ENCODE measurements around the gene PHLDB3.
"Not testable (repeated sequence)": the region's sequence is repeated elsewhere in the genome, so short reads cannot be mapped to it uniquely, and the experiment has no call there.

PHLDB3 gene

DNA sequence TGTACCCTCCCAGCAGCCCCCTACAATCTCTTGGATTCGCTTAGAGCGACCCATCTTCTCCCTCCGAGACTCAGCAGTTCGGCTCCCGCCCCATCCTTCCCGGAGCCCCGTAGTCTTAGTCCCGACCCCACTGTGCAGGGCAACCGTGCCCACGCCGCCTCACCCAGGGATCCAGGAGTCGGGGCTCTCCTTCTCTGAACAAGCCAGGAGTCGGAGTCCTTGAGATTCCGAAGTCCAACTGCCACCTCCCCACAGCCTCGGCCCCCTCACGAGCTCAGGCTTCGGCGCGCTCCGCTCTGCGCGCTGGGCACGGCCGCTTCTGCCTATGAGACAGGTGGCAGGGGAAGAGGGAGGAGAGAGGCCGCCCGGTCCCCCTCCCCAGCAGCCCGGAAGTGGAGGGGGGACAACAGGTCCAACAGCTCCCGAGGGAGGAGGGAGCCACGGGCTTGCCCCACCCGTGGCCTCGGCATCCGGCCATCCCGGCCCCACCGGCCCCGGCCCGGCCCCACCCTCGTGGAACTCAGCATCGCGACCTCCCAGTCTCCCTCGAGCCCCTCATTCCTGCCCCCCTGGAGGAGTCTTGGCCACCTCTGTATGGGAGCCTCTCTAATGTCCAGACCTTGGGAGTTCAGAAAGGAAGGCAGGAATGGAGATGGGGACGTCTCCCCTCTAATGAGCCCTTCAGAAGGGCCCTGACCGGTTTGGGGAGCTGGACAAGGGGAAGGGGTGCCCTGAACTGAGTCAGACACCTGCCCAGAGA is at the start of gene PHLDB3:
PHLDB3 (minus strand) TSS at position 321 of the 760 bp plus-strand sequence. CDS start 628 bp downstream, outside the sequence.
- FAIRE-seq, result no peak

DNA sequence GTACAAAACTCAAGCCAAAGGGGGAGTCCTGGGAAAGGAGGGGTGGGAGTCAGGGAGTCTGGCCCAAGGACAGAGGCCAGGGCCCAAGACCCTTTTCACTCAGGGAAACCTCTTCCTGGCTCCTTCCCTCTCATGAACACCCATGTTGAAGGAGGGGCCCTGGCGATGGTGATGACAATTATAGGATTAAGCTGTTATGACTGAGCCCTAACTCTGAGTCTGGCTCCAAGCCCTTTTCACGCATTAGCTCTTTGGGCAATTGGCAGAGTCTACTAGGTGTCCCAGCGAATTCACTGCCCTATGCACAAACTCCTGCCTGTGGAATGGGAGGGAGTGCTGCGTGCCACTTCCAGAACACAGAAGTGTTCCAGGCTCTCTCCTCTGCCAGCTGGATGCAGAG is 49.1 kb upstream of the PHLDB3 start:
- DNase-seq (ENCODE audit: low spot score) (no peak), FAIRE-seq (no peak)

More for the DNA sequence above, at the start of gene PHLDB3:
- DNase-seq (ENCODE audit: low spot score), result peak; percentile 45

DNA sequence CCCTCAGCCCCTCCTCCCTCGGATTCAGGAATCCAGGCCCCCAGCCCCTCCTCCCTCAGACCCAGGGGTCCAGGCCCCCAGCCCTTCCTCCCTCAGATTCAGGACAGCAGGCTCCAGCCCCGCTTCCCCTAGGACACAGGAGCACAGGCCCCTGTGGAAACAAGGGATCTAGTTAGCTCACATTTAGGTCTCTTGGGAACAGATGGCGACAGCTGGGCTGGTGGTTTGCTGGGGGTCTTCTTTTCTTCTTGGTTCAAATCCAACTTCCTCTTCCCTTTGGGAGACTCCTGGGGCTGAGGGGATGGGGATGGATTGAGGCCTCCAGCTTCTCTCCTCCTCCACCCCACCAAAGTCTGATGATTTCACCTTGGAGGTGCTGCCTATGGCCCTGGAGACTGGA is 48.1 kb upstream of the PHLDB3 start:
- FAIRE-seq, result no peak
- DNase-seq (ENCODE audit: low spot score), result no peak

DNA sequence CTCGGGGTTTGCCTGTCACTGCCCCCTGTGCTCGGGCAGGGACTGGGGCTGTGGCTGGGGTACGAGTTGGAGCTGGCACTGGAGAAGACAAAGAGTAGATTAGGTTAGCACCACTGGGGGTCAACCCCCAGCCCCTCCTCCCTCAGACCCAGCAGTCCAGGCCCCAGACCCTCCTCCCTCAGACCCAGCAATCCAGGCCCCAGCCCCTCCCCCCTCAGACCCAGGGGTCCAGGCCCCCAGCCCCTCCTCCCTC is 47.6 kb upstream of the PHLDB3 start:
- DNase-seq (ENCODE audit: low spot score) (no peak), FAIRE-seq (no peak)

DNA sequence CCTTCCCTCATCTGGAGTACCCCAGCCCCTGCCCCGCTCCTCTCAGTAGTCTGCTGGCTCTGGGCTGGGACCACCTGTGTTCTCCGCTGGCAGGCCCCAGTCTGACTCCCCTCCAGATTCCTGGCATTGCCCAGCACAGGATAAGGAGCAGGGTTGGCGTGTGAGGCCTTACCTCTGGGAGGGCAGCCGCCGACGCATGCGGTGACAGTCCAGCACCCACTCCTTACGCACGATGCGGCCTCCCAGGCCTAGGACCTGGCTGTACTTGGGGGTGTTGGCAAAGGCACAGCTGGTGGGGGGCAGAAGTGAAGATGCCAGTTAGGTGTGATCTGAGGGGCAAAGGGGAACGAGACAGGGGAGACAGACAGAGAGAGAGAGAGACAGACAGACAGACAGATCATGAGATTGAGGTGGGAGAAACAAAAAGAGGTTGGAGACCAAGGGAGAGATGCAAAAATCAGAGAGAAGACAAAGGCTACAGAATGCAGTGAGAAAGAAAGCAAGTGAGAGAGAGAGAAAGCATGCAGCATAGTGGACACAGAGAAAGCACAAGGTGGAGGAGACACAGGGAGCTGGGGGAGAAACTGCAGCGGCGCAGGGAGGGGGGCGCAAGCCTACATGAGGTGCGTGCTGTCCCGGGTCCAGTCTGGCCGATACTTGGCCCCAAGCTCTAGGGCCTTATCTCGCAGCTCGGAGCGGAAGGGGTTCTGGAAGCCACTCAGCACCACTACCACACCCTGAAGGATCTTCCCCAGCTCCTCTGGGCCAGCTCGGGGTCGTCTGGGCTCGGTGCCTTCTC is 47.1 kb upstream of the PHLDB3 start:
- no peak for FAIRE-seq
- DNase-seq (ENCODE audit: low spot score), result no peak

DNA sequence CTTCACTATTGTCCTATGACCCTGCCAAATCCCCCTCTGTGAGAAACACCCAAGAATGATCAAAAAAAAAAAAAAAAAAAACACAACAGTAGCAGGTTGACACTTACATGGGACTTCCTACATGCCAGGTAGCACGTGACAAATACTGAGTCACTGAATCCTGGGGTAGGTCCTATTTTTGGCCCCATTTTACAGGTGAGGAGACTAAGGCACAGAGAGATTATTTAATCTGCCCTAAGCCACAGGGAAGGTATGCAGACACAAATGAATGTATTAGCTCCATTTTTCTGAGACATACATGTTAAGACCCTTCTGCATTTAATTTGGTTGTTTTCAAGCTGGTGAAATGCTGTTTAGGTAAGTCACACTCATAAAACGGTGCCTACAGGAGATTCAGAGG is 44.2 kb upstream of the PHLDB3 start:
- DNase-seq (ENCODE audit: low spot score), result no peak
- FAIRE-seq, result no peak

DNA sequence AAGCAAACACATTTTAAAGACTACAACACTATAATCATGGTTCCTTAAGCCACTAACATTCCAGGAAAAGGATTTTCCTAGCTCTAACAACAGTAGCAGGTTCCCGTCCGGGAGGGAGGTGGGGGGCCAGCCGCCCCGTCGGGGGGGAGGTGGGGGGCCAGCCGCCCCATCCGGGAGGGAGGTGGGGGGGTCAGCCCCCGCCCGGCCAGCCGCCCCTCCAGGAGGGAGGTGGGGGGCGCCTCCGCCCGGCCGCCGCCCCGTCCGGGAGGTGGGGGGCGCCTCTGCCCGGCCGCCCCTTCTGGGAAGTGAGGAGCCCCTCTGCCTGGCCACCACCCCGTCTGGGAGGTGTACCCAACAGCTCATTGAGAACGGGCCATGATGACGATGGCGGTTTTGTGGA is 43.4 kb upstream of the PHLDB3 start:
- DNase-seq (ENCODE audit: low spot score); FAIRE-seq: not testable (repeated sequence)

DNA sequence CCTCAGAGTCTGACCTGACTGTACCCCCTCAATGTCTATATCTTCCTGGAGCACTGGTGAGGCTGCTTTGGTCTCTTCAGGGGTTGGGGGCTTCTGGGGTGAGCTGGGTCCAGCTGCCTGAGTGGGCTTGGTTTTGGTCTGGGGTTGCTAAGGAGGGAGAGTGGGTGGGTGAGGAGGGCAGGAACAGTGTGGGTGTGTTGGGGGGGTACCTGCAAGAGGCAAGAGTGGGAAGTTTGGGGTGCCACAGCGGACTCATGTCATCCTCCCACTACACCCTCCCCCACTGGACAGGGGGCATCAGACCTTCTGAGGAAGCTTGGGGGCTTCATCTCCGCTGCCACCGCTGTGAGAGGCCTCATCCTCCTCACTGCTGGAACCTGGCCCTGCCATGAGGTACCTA is 42.0 kb upstream of the PHLDB3 start:
- FAIRE-seq, result no peak
- no peak for DNase-seq (ENCODE audit: low spot score)

DNA sequence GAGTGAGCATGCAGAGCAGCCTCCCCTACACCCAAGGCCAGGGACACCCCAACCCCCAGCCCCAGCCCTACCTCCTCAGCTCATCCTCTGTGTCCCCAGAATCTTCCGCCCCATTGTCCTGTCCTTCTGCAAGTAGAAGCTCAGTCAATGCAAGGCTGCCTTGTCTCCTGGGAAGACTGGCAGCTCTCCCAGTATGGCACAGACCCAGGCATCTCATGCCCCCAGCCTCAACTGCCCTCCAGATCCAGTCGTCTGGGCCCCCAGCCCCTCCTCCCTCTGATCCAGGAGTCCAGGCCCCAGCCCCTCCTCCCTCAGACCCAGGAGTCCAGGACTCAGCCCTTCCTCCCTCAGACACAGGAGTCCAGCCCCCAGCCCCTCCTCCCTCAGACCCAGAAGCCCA is 41.4 kb upstream of the PHLDB3 start:
- FAIRE-seq (no peak), DNase-seq (ENCODE audit: low spot score) (no peak)

DNA sequence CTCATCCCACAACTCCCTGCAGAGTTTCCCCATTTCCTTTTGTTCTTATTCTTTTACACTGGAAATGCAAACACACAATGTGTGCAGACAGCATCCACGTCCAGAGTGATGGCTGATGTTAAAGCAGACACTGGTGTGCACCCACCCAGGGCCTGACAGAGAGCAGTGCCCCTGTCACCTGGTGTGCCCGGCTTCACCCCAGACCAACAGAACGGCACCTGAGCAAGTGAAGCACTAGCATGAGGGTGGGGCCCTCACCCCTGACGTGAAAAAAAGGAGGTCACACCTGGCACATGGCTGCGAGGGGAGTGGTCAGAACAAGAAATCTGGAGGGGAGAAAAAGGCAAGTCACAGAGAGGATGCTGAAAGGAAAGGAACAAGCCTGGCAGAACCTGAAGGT is 40.7 kb upstream of the PHLDB3 start:
- FAIRE-seq, result no peak

DNA sequence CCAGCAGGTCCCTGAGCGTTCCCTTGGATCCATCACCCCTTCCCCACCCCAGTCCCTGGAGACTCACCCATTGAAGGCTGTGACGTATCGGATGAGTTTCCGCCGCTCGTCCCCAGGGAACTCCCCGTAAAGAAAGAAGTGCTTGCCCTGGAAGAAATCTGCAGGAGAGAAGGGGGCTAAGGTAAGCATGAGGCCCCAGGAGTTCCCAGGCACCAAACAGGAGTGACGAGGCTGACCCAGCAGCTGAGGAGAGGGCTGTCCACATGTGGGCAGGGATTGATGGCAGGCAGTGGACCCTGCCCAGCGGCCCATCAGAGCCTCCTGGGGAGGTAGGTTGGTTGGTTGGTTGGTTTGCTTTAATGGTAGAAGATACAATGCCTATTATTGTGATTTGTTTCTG is 39.5 kb upstream of the PHLDB3 start:
- DNase-seq (ENCODE audit: low spot score), result no peak
- FAIRE-seq, result no peak

More for the DNA sequence above, 40.7 kb upstream of the PHLDB3 start:
- no peak for DNase-seq (ENCODE audit: low spot score)

DNA sequence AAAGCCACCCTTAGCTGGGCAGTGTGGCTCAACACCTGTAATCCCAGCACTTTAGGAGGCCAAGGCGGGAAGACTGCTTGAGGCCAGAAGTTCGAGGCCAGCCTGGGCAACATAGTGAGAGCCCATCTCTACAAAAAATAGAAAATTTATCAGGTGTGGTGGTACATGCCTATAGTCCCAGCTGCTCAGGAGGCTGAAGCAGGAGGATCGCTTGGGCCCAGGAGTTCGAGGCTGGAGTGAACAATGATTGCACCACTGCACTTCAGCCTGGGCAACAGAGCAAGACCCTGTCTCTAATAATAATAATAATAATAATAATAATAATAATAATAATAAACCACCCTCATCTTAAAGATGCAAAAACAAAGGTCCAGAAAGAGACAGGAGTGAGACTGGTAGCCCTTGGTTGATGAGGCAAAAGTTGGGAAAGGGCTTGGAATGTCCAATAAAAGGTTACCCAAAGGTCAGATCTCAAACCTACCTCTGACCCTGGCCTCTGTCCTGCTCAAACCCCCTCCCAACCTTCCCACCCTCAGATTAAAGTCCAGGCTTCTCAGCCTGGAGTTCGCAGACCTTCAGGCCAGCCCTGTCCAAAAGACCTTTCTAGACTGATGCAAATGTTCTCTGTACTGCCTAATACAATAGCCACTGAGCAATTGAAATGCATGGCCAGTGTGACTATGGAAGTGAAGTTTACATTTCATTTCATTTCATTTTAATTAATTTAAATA is 37.5 kb upstream of the PHLDB3 start:
- DNase-seq (ENCODE audit: low spot score), result no peak
- FAIRE-seq, result no peak

DNA sequence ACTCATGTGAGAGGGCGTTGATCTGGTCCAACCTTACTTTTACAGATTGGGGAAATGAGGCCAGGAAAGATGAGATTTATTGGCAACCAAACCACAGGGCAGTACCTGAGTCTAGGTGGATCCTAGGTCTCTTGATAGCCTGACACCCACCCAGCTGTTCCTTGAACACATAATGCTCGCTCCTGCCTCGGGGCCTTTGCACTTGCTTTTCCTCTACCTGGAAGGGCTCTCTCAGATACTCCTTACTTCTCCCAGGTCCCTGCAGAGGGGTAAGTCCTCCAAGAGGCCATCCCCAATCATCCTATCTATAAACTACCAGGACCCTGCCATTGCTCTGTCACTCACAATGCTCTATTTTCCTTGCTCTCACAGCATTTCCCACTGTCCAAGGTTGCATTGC is 35.8 kb upstream of the PHLDB3 start:
- no peak for DNase-seq (ENCODE audit: low spot score)
- FAIRE-seq, result no peak

DNA sequence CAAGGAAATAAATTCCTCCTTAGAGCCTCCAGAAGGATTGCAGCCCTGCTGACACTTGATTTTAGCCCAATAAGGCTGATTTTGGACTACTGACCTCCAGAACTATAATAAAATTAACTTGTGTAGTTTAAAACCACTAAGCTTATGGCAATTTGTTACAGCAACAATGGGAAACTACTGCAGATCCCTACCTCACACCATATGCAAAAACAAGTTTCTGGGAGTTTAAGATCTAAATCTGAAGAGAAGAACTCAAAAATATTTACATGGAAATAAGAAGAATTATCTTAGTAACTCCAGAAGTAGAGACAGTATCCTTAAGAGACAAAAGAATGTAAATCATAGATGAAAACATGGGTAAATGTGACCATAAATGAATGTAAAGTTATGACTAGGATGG is 34.4 kb upstream of the PHLDB3 start:
- FAIRE-seq, result no peak

DNA sequence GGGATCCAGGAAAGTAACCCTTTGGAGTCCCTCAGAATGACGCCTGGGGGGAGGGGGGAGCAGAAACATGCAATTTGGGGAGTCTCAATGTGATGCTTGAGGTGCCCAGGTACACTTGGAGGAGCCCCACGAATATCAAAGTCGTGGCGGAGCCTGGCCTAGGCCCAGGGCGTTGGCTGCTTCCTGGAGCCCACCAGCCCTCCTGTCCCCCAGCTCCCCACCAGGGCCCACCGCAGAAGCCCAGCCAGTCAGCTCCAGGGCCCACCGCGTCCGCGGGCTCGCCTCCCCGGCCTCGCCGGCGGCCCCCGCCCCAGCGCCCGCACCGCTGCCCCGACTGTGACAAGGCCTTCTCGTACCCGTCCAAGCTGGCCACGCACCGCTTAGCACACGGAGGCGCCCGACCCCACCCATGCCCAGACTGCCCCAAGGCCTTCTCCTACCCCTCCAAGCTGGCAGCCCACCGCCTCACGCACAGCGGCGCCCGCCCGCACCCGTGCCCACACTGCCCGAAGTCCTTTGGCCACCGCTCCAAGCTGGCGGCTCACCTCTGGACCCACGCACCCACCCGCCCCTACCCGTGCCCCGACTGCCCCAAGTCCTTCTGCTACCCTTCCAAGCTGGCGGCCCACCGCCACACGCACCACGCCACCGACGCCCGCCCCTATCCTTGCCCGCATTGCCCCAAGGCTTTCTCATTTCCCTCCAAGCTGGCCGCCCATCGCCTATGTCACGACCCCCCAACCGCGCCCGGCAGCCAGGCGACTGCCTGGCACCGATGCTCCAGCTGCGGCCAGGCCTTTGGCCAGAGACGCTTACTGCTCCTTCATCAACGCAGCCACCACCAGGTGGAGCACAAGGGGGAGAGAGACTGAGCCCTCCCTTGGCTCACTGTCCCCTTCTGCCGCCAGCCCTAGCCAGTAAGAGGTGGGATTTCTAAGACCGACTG is 30.5 kb upstream of the PHLDB3 start:
- FAIRE-seq (no peak), DNase-seq (ENCODE audit: low spot score) (no peak)

More for the DNA sequence above, 34.4 kb upstream of the PHLDB3 start:
- no peak for DNase-seq (ENCODE audit: low spot score)

DNA sequence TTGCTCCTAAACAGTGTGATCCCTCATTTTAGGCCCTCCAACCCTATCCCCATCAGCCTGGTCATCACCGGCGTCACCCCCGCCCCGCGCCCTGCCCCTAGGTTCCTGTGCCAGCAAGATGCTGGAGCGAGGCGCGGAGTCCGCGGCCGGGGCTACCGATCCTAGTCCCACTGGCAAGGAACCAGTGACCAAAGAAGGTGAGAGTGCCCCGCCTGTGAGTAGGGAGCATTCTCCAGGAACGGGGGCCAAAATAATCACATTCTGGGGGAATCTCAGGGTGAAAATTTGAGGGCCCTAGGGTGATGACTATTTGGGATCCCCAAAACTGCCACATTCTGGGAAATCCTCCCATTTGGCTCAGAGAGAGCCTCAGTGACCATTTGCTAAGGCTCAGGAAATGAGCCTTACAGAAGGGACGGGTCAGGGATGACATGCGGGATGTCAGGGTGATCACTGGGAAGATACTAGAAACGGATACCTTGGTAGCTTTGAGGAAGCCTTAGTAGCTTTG is 29.8 kb upstream of the PHLDB3 start:
- no peak for DNase-seq (ENCODE audit: low spot score)
- FAIRE-seq, result no peak

DNA sequence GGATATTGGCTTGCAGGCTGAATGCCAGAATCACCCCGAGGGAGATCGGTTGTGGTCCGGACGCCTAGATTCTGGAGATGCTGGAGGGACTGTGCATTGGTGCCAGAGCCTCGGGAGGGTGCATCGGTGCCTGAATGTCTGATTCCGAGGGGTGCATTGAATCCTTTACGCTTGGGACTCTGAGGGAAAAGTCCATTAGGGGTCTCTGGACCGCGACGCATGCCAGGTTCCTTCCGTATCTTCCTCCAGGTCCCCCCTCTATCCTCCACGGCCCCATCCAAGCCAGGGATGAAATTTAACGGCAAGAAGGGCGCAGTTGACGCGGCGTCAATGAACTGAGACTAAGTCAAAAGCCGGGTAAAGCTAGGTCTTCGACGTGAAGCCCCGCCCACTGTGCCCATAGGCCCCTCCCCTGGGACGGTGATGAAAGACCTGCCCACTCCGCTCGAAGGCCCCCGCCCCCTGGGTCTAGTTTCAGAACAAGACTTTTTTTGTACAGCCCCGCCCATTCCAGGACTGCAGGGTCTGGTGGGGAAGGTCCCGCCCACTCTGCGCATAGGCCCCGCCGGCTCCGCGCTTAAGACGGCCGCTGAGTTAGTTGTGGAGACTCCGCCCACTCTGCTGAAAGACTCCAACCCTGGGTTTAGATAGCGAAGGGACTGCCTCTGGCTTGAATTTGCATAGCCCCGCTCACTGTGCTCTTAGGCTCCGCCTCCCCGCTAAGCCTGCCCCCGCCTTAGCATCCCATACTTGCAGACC is 29.2 kb upstream of the PHLDB3 start:
- DNase-seq (ENCODE audit: low spot score), result peak; percentile 49
- FAIRE-seq, result no peak

DNA sequence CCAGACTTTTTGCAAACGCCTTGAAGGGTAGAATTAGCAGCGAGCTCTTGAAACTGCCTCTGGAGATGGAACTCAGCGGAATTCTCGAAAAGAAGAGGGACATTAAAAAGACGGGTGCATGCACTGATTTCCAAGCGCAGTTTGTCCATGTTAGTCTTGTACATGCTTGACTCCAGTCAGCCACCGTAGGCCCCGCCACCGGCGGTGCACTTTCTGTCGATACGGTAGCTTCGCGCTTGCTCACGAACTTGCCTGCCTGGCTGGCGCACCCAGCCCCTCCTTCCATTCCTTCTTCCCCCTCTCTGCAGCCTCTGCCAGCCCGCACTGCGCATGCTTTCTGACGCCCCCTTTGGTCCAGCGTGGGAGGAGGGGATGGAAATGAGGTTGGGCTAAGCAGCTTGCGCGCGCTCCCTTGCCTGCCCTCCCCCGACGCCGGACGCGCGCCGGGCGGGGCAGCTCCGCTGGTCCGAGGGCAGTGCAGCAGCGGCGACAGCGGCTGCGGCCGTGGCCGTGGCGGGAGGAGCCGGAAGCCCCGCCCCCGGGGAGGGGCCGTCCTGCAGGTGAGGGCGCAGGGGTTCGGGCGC is 28.5 kb upstream of the PHLDB3 start, which contains the start of gene ZNF575:
ZNF575 (plus strand) TSS at position 227 of the 584 bp plus-strand sequence. CDS start 1,235 bp downstream, outside the sequence.
- FAIRE-seq (peak; percentile 52), DNase-seq (ENCODE audit: low spot score) (peak; percentile 70)

DNA sequence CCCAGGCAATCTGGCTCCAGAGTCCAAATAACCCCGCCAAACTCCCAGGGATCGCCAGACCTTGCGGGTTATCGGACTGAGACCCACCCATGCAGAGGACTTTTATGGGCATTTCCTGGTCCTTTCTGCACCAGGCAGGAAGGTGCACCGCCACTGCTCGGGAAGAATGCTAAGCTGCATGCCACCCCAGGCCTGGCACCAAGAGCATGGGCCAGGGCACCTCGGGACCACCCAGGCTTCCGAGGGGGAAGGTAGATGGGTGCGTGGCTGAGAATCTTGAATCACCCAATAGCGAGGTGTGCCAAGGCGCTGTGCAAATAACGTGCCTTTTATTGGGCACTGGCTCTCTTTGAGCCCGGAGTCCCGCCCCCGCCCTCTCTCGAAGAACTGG is 28.0 kb upstream of the PHLDB3 start:
- no peak for FAIRE-seq
- DNase-seq (ENCODE audit: low spot score), result peak; percentile 27

All from urothelium cell line (cell line).